RPMI8226 (cell line): ENCODE measurements around the gene ZRANB1.
"Not testable (repeated sequence)": the region's sequence is repeated elsewhere in the genome, so short reads cannot be mapped to it uniquely, and the experiment has no call there.

Experiments used
- DNase-seq: peaks from one replicate; pipeline ENCODE4 v3.0.0-alpha.2; 2015

ZRANB1 gene

DNA sequence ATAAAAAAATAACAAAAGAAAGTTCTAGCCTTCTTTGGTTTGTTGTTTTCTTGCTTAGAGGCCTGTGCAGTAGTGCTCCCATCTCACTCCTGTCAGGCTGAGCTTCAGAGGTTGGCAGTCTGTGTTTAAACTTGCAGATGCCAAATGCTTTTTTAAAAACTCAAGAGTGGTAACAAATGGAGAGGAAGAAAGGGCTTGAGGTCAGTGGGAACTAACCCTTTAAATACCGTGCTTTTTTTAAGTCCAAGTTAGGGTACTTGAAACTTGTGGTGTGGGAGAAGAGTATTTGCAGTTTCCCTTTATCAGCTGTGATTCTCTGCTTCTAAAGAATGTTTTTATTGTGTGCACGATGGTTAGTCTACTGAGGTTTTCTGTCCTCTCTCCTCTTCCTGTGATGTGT lies 29.4 kb downstream of the ZRANB1 start:
- DNase-seq, result no peak

DNA sequence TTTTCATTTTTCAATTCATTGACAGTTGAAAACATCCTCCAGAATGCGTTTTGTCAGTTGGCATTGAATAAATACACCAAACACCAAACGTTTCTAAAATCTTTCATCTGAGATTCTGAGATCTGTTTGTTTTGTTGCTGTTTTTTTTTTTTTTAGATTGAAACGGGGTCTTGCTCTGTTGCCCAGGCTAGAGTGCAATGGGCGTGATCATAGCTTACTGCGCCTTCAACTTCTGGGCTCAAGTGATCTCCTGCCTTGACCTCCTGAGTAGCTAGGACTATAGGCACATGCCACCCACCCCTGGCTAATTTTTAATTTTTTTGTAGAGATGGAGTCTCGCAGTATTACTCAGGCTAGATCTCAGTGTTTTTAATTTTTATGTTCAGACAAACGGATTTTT lies 30.7 kb downstream of the ZRANB1 start:
- no peak for DNase-seq

DNA sequence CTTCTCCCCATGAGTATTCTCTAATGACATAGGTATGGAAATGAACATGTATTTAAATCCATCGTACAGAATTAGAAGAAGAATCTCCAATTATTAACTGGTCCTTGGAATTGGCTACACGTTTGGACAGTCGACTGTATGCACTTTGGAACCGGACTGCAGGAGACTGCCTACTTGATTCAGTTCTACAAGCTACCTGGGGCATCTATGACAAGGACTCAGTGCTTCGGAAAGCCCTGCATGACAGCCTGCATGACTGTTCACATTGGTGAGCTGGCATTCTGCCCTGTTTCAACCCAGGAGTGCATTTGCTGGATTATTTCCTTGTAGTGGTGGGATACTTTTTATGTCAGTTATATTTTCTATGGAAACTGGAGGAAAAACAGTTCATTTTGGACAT lies 32.2 kb downstream of the ZRANB1 start:
- DNase-seq, result no peak

DNA sequence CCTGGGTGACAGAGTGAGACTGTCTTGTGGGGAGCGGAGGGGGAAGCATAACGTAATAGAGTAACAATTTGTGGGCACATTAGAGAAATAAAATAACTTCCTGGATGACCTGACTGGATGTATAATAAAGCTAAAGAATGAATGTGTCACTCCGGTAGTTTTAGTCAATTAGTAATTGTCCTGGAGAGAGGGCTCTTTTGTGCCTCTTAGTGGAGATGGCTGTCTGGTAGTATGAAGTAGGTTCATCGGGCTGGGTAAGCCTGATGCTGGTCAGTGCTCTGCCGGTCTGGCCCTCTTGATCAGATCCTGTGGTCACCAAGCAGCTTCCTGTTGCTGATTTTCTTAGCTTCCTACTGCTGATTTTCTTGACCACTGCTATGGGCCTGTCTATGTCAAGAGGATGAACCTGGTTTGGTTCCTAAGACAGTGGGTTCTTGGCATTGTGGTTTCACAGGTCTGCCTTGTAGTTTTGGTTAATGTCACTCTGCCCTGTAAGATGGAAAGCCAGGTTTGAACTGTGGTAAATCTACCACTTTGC lies 34.1 kb downstream of the ZRANB1 start:
- DNase-seq, result no peak

DNA sequence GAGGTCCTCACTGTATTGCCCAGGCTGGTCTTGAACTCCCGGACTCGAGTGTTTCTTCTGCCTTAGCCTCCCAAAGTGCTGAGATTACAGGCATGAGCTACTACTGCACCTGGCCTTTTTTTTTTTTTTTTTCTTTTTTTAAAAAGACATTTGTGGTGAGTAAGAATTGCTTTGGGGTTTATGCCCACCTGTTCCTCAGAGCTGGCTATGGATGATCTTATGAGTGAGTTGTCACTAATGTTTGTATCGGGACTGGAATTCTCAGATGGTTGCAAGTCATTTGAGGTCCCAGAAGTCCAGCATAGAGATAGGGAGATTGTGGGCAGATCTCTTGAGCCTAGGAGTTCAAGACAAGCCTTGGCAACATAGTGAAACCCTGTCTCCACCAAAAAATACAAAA lies 35.2 kb downstream of the ZRANB1 start:
- DNase-seq, result no peak

DNA sequence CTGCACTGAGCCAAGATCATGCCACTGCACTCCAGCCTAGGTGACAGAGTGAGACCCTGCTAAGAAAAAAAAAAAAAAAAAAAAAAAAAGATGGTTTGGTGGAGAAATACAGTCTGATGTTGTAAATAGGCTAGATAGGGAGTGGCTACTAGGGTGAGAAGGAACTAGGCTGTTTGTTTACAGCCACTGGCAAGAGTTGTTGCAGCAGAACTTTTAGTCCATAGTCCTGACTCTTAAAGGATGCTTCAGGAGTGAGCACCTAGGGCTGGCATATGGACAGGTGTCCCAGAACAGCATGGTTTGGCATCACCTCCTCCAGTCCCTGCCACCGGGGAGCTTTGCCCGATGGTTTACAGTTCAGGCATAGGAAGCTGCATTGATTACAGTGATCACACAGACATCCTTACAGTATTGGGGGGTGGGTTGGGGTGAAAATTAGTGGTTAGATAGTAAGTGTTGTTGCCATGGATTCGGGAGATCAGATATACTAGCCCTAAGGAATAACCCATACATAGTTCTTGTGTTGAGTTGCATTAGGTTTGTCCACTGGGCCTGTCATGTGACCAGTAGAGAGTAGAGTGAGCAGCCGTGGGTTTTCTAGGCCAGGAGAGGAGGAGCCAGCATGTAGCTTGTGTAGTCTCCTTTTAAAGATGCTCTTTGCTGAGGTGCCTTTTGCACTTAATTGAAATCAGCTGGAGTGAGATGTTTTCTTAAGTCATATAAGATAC lies 35.9 kb downstream of the ZRANB1 start:
- no peak for DNase-seq

DNA sequence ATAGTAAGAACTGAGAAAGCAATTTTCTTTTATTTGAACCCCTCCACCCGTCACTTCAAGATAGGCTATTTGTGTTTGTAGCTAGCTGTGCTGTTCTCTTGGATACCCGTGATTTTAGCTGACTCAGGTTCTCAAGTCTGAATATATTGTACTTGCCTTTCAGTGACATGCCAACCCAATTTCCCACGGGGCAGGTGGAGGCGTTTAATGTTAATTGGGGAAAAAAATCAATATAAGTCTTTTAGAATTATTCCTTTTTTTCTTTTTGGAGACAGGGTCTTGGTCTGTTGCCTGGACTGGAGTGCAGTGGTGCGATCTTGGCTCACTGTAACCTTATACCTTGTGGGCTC lies 36.4 kb downstream of the ZRANB1 start:
- DNase-seq, result no peak

DNA sequence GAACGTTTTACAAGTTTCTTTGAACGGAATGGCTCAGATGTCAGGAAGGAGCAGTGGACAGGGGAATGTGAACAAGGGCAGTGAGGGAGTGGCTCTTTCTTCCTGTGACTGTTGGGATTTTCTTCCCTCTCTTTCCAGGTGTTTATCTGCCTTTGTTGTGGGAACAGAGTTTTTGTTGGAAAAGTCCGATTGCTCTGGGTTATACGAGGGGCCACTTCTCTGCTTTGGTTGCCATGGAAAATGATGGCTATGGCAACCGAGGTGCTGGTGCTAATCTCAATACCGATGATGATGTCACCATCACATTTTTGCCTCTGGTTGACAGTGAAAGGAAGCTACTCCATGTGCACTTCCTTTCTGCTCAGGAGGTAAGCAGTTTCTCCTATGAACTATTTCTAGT lies 41.4 kb downstream of the ZRANB1 start:
- no peak for DNase-seq

DNA sequence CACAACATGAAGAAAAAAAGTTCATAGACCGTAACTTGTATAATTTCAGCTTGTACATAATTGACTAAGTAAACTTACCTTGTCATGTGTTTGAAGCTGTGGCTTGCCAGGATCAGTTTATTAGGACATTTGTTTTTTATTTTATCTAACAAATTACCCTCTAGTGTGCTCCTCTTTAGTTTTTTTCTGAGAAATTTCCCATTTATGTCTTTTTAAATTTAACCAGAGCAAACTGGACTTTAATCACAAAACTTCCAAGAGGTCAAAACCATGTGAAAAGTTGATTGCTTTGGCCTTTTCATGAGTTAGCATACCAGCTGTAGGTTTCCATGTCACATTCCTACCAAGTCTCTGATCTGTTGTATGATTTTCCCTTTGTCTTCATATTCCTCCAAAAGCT lies 42.5 kb downstream of the ZRANB1 start:
- DNase-seq, result no peak

DNA sequence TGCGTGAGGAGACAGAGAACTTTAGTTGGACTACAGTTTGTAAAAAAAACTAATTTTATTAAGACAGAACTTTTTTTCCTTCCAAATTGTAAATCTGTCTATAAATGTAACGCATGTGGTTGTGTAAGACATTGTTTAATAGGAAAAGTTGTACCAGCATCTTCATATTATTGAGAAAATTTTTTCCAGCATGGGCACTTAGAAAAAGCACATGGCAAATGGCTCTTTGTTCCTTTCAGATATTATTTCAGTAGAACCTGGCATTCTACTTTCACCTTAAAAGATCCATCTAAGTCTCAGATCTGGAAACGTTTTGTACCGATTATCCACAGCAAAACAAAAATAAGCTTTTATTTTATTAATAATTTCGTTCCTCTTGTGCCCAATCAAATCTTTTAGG lies 43.2 kb downstream of the ZRANB1 start:
- DNase-seq, result no peak

DNA sequence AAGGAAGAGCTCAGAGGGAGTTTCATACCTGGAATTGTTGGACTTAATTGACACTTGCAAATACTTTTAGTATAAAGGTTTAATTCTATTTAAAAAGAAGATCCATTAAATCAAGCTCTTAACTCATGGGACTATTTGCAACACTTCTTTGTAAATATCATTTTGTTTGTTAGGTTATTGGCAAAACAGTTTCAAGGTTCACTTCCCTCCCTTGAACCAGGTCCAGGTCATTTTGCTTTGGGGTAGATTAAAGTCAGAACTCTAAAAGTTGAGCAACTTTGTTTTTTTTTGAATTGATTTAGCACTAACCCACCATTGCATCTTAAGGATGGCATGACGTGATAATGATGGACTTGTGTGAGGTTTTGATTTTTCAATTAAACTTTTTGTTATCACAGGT lies 45.9 kb downstream of the ZRANB1 start:
- no peak for DNase-seq

DNA sequence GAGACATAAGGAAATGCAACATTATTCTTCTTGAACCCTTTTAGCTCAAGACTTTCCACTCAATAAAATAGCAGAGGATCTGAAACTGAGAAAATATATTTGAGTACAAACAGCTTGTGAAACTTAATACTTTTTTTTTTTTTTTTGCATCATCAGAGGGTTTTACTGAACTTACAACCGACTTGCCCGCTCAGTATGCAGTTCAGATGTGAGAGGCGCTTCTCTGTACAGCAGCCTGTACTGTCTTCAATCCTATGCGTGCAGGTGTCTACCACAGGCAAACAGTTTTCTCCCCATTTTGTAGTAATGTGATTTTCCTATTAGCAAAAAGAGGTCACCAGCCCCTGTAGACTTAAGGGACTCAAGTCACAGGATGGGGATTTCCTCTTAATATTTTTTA lies 46.8 kb downstream of the ZRANB1 start:
- not testable (repeated sequence) for DNase-seq

DNA sequence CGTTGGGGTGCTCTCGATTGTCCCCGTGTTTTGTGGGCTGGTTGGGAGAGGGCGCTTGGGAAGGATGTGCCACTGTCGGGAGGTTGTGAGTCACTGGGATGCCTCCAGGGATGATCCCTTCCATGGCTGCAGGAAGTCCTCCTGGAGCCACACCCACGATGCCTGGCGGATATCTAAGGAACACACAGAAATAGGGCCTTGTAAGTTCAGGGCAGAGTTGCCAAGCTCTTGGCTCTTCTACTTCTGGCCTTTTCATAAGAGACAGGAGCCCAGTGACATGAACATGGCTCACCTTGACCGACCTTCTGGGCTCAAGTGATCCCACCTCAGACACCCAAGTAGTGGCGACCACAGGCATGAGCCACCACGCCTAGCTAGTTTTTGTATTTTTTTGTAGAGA lies 47.6 kb downstream of the ZRANB1 start:
- DNase-seq, result no peak

DNA sequence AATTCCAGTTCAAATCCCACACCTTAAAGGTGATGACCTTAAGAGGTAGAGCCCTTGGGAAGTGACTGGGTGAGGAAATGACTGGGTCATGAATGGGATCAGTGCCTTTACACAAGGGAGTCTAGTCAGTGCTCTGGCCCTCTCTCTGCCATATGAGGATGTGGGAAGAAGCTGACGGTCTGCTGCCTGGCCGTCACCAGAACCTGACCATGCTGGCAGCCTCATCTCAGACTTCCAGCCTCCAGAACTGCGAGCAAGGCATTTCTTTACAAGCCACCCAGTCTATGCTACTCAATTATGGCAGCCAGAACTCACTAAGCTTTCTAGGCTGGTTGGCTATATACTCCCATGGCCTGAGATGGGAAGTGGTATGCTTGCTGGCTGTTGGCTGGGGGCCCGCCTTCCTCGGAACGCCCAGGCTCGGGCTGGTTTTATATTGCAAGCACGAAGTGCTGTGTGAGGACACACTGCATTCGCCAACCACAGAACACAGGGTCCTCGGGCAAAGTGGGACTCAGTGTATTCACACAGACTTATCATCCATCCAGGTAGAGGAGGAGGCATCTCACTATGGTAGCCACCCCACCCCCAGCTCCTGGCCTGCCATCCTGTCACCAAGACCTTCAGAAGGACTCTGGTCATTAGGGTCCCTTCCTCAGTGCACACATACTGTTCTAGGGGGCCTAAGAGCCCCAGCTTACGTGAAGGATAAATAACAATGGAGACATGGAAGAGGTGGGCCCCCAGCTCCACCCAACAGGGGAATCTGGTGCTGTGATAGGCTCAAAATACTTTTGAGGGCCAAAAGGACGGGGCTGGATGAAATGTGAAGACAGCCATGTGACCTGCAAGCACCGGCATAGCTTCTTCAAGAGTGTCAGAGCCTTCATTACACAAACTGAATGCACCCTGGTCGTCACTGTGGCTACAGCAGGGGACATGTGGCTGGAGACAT lies 49.0 kb downstream of the ZRANB1 start:
- no peak for DNase-seq

DNA sequence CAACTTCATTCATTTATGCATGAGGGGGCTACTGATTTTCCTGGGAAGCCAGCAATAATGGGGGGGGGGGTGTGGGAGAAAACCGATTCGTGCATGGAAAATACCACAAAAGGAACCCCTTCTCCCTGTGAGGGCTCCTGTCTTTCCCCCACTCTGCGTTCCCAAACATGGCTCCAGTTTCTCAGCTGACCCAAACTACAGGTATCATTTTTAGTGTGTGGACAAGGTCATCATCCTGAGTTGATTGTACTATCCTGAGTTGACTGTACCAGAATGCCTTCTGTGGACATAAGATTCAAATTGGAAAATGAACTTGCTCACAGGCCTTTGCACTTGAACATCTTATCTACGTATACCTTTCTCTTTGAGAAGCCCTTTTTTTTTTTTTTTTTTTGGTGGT lies 49.9 kb downstream of the ZRANB1 start:
- no peak for DNase-seq

DNA sequence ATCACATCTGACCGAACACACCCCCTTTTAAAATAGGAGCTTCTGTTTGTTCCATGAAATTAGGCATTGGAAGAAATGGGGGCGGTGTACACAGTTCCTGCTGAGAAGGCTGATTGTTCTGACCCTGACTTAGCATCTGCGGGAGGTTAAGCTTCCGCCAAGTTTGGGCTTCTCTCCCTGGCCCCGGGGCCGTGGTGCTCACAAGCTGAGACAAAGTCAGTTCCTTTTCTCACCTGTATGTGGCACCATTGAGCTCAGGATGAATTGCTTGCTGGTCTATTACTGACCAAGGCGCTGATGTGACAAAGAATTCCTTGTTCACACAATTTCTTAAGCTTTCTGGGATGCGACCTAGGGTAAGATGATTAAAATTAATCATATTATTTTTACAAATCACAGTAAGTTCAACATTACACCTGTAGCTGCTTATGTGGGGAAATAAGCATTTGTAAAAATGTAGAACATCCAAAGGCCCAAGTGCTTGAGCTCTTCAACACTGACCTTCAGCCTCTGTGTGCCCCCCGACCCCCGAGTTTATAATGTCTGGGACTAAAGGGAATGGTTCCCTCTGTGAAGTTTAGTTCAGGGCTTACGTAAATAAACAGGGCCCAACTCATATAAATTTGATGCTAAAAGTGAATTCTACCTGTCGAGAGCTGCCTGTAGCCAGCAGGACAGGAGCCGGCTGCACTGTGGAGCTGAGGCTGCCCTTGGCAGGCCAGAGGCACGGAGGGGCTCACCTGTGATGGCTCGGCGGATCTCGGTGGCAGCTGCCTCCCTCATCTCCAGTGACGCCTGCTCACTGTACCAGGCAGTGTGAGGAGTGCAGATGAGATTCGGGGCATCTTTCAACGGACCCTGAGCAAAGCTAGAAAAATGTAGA lies 50.8 kb downstream of the ZRANB1 start:
- DNase-seq, result peak; percentile 60

DNA sequence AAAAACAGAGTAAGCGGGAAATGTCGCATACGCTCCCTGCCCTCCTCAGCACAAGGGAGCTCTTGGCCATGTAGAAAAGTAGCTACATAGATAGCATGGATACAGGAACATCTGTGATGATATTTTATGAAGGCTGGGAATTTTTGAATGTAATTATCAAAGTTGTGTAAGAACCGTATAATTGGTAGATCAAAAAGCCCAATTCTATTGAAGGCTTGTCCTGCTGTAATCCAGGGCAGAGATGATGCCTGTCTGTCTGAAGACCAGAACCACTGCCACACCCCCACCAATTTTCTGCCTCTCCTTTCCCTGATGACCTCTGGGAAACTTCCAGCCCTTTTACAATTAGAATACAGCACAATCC lies 51.4 kb downstream of the ZRANB1 start:
- no peak for DNase-seq

DNA sequence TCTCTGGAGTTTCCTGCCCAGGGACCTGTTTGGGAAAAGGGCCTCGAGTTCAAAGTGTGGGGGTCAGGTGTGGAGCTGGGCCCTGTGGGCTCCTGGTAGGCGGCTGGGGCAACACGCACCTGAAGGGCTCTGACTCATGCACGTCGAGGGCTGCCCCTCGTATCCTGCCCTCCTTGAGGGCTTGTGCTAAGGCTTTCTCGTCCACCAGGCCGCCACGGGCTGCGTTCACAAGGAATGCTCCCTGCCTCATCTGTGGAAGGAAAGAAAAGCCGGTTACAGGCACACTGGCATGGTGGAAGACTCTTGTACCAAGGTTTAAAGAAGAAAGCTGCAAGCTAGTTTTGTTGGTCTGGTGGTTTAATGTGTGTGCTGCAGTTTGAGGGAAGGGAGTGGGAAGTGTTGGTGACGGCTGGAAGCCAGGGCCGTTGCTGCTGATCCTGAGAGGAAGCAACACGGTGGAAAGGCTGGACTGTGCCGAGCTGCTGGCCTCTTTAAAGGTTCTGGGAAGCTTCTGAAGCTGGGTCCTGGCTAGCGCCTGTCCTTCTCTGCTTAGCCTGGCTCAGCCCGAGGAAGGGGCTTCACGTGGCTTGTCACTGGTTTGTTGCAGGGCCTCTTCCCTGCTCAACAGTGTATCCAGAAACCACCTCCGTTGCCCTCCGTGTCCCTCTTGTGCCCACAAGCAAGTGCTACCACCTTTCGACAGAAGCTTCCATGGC lies 52.0 kb downstream of the ZRANB1 start:
- no peak for DNase-seq

DNA sequence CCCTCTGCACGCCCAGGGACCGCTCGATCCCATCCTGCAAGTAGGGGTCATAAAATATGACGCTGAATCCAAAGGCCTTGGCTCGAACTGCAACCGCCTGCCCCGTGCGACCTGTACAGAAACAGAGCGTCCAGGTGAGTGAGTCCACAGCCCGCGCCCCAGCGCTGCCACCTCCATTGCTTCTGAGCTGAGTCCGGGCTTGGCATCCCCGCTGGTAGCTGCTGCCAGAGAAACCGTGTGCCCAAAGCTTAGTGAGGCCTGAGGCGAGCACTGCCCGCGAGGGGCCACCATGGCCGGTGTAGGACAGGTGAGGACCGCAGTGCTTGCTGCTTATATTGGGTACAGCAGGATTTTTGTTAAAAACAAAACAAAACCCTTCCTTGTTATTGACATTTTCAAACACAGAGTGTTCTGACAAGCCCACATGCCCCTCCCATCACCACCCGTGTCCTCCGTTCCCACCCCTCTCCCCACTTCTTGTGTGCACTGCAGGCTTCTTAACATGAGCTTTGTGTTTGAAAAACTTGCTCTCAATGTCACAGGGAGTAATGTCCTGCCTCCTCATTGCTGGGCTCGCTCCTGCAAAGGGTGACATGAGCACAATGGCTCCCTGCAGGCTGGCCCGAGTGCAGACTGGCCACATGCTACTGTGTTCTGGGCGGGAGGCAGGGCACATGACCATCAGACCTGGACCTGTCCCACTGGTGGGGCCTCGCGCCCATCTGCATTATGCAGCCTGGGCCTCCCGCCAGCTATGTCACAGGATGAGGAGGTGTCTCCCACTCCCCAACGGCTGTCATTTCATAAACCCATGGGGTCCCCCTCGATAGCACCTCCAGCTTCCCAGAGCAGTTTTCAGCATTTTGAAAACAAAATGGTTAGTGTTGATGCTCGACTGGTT lies 52.9 kb downstream of the ZRANB1 start:
- peak; percentile 1 for DNase-seq

DNA sequence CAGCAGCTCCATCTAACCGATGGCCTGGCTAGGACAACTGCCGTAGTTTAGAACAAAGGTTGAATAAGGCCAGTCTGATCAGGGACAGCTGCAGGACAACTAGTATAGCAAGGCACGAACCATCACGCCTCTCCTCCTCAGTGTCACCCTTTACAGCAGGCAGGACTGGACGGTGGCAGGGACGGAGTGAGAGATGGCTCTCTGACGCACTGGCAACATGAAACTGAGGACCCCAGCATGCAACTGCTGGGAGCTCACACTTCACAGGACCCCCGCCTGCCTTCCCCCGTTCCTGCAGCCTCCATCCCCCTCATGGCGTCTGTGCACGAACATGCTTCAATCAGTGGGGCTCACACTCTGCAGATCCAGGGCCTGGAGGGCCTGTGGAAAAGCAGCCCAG lies 53.7 kb downstream of the ZRANB1 start:
- peak; percentile 1 for DNase-seq

DNA sequence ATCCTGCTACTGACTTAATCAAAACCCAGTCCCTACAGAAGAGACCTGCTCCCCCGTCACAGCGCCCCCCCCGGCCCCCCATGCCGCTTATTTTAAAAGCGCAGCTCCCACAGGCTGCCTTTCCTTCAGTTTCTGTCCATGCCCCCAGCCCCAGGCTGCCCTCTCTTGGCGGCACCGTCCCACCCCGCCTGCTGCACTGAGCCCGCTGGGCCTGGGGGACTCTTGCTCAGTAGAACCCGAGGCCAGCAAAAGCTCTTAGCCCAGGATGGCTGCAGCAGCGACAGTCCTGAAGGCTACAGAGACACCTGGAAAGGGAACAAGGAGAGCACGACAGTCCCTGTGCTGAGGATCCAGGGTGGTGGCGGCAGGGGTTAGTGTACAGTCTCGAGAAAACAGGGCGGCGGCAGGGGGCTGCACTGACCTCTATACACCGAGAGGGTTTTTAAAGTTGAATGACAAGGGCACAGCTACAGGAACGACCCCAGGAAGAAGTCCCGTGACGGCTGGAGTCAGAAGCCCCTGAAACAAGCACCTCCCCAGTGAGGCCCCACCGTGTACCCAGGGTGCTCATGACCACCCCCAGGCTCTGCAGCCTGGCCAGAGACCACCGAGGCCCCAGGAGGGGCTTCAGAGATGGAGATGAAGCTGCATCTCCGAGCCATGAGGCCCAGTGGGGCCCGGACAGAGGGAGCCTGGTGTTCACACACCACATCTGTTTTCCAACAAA lies 54.4 kb downstream of the ZRANB1 start:
- peak; percentile 0 for DNase-seq
